Measurements from ENCODE around the gene FDXR.
A peak's percentile ranks its signal among the peaks of the same experiment; 100 is the strongest.
"Not testable (repeated sequence)": the region's sequence is repeated elsewhere in the genome, so short reads cannot be mapped to it uniquely, and the experiment has no call there.

FDXR gene

GRCh38 chr17:74872313-74873036 lies at the start of gene FDXR:
Gene FDXR (minus strand): TSS chr17:74872994. CDS start chr17:74872944, 50 bp downstream.
- no peak for DNase-seq

GRCh38 chr17:74922172-74922571 lies 49.4 kb upstream of the FDXR start:
- DNase-seq: no peak

GRCh38 chr17:74921769-74922168 lies 49.0 kb upstream of the FDXR start:
- DNase-seq: no peak

GRCh38 chr17:74921026-74921681 lies 48.4 kb upstream of the FDXR start:
- DNase-seq: no peak

- no peak for DNase-seq
These were observed 47.8 kb upstream of the FDXR start for GRCh38 chr17:74920642-74921025.

- no peak for DNase-seq
These were observed 47.5 kb upstream of the FDXR start for GRCh38 chr17:74920306-74920620.

- peak; percentile 69 for DNase-seq
These were observed 46.9 kb upstream of the FDXR start for GRCh38 chr17:74919440-74920305.

GRCh38 chr17:74918906-74919305 lies 46.1 kb upstream of the FDXR start:
- DNase-seq: no peak

GRCh38 chr17:74917430-74917829 lies 44.6 kb upstream of the FDXR start:
- no peak for DNase-seq

GRCh38 chr17:74916851-74917199 lies 44.0 kb upstream of the FDXR start:
- DNase-seq: no peak

GRCh38 chr17:74916136-74916850 lies 43.5 kb upstream of the FDXR start:
- DNase-seq: no peak

- DNase-seq: not testable (repeated sequence)
These were observed 38.6 kb upstream of the FDXR start for GRCh38 chr17:74911423-74911822.

- DNase-seq: not testable (repeated sequence)
These were observed 36.3 kb upstream of the FDXR start for GRCh38 chr17:74909097-74909496.

- DNase-seq: no peak
These were observed 34.2 kb upstream of the FDXR start for GRCh38 chr17:74907012-74907411.

- not testable (repeated sequence) for DNase-seq
These were observed 33.5 kb upstream of the FDXR start for GRCh38 chr17:74906214-74906793.

- DNase-seq: no peak
These were observed 32.1 kb upstream of the FDXR start for GRCh38 chr17:74904687-74905409.

- no peak for DNase-seq
These were observed 30.9 kb upstream of the FDXR start for GRCh38 chr17:74903671-74904070.

GRCh38 chr17:74903034-74903433 lies 30.2 kb upstream of the FDXR start:
- no peak for DNase-seq

GRCh38 chr17:74901353-74902135 lies 28.8 kb upstream of the FDXR start:
- DNase-seq: no peak

GRCh38 chr17:74900208-74900607 lies 27.4 kb upstream of the FDXR start:
- DNase-seq: no peak

- no peak for DNase-seq
These were observed 25.7 kb upstream of the FDXR start for GRCh38 chr17:74898376-74898946.

All from 8988T (cell line).